GM12878 (cell line): Measurements from ENCODE around the gene LSM14B. TPM values are rescaled to one million over a fixed set of nuclear protein-coding genes. Genes with fewer than 3 reads are reported as not detected.
A peak's percentile ranks its signal among the peaks of the same experiment; 100 is the strongest.

ENCODE experiments used
- ATAC-seq: fragments of 200-7000 bp; cut with Tn5 transposase; 3 replicates; pipeline ENCODE4 v1.9.1; 2020; ENCODE audit warnings: mild to moderate bottlenecking, moderate library complexity
- BruUV-seq: library from RNA; stranded (reverse); fragments of 400-500 nt; replicated peaks from 2 replicates; lab custom pipeline; 2021; lab: Mats Ljungman, UMichigan
- CTCF ChIA-PET: fragments of 300-600 bp; sonication (Branson Sonifier 250); formaldehyde crosslinking; extraction: SDS; loops from one replicate; lab custom pipeline; 2021; ENCODE audit warnings: inconsistent platforms; lab: Yijun Ruan, JAX
- POLR2A ChIA-PET: fragments of 350-600 bp; formaldehyde crosslinking; extraction: SDS; loops from one replicate; lab custom pipeline; 2021; ENCODE audit warnings: inconsistent platforms; lab: Charles Lee
- RAD21 ChIA-PET: fragments of 300-600 bp; sonication (Branson Sonifier 250); formaldehyde crosslinking; loops from one replicate; lab custom pipeline; 2023; ENCODE audit warnings: antibody characterized with exemption; ENCODE audit not compliant: unreplicated experiment; lab: Charles Lee
- SMC1A ChIA-PET: fragments of 300-600 bp; sonication (Branson Sonifier 250); formaldehyde crosslinking; loops from one replicate; lab custom pipeline; 2023; ENCODE audit not compliant: unreplicated experiment, uncharacterized antibody; lab: Charles Lee
- DNase-seq: peaks from one replicate; pipeline ENCODE4 v3.0.0-alpha.2; 2011; ENCODE audit warnings: low read depth, low spot score
- FAIRE-seq: peaks from 3 replicates; lab custom pipeline; 2011; peaks lifted over from hg19 to GRCh38; lab: Jason Lieb, UNC
- H2AFZ ChIP-seq: 2 replicates; pipeline ENCODE4 v1.6.0; 2011; ENCODE audit warnings: low read depth, low read length, control low read depth; ENCODE audit not compliant: control insufficient read depth
- H3K27ac ChIP-seq: 2 replicates; pipeline ENCODE4 v1.5.1; 2011; ENCODE audit warnings: control low read depth; ENCODE audit not compliant: control insufficient read depth, insufficient read depth
- H3K27me3 ChIP-seq, 2 experiments: replicated peaks in 1 of 2; 2 replicates each; pipeline versions ENCODE4 v1.6.0 to v1.6.1; 2011; ENCODE audit warnings: low read length in 1 of 2; ENCODE audit not compliant: control insufficient read depth in 2 of 2, insufficient read depth in 2 of 2
- H3K36me3 ChIP-seq, 2 experiments: 2 replicates each; pipeline ENCODE4 v1.5.1; 2011; ENCODE audit warnings: low read length in 1 of 2; ENCODE audit not compliant: control insufficient read depth in 2 of 2, insufficient read depth in 2 of 2
- H3K4me1 ChIP-seq: 2 replicates; pipeline ENCODE4 v1.6.1; 2011; ENCODE audit warnings: mild to moderate bottlenecking, low read length, moderate library complexity, mixed read lengths; ENCODE audit not compliant: control insufficient read depth, insufficient read depth
- H3K4me2 ChIP-seq: 2 replicates; pipeline ENCODE4 v1.6.0; 2011; ENCODE audit warnings: control low read depth; ENCODE audit not compliant: control insufficient read depth, insufficient read depth
- H3K4me3 ChIP-seq: fragments of 200-600 bp; sonication (generic); 2 replicates; pipeline ENCODE4 v1.5.1; 2016
- H3K79me2 ChIP-seq: 2 replicates; pipeline ENCODE4 v1.6.0; 2011; ENCODE audit warnings: low read length; ENCODE audit not compliant: control insufficient read depth, insufficient read depth
- H3K9ac ChIP-seq: 2 replicates; pipeline ENCODE4 v1.8.0; 2011; ENCODE audit warnings: low read length, control low read depth, mixed read lengths; ENCODE audit not compliant: control insufficient read depth, insufficient read depth
- H3K9me3 ChIP-seq: replicated peaks from 3 replicates; pipeline ENCODE4 v1.5.1; 2011; ENCODE audit warnings: mild to moderate bottlenecking, low read length; ENCODE audit not compliant: control insufficient read depth, insufficient read depth
- H4K20me1 ChIP-seq: 2 replicates; pipeline ENCODE4 v1.6.0; 2011; ENCODE audit not compliant: control insufficient read depth, insufficient read depth
- CREB1 ChIP-seq: IDR thresholded peaks from 2 replicates; pipeline ENCODE4 v1.6.1; 2012; ENCODE audit warnings: low read depth, mild to moderate bottlenecking, inconsistent platforms
- KLF5 ChIP-seq: fragments of 450-650 bp; IDR thresholded peaks from 2 replicates; pipeline ENCODE4 v1.6.1; 2014; ENCODE audit warnings: mild to moderate bottlenecking; ENCODE audit not compliant: partially characterized antibody
- PAX5 ChIP-seq: IDR thresholded peaks from 2 replicates; pipeline ENCODE4 v1.6.1; 2011; ENCODE audit warnings: low read depth, low read length, borderline replicate concordance
- RBBP5 ChIP-seq: fragments of 200-600 bp; sonication (generic); conservative IDR thresholded peaks from 2 replicates; pipeline ENCODE4 v1.6.1; 2016
- WGBS: methylation state at CpG from one replicate; pipeline ENCODE4 v1.1.6; 2016; ENCODE audit warnings: low lambda C conversion rate; ENCODE audit not compliant: insufficient replicate concordance, insufficient coverage; ENCODE audit errors: missing lambda C conversion rate; 5-methylcytosine and 5-hydroxymethylcytosine counted together
- in situ Hi-C: fragments of 300-500 bp; cut with MboI; formaldehyde crosslinking; loops from 9 replicates; pipeline ENCODE4 v1.14.3; 2018; ENCODE audit warnings: mixed read lengths
- intact Hi-C: fragments of 100-400 bp; cut with micrococcal nuclease; formaldehyde crosslinking; loops from one replicate; pipeline ENCODE4 v1.14.2; 2022; ENCODE audit not compliant: unreplicated experiment
- polyA plus RNA-seq, 11 experiments: library from polyadenylated mRNA; depleted of rRNA in 4 of 11; unstranded in 6 of 11; stranded (reverse) in 5 of 11; fragments of >200 nt; fragmentation: Nextera tagmentation in 4 of 11; fragmentation: Illumina TruSeq in 1 of 11; extraction: Ambion mirVana in 4 of 11; extraction: Trizol in 1 of 11; gene quantifications; 1 replicate in 1 of 11; 2 replicates in 10 of 11; pipeline versions ENCODE4 v1.2.1 to v1.2.3, GENCODE V29; 2011 to 2016; ENCODE audit warnings: inconsistent platforms in 2 of 11, missing spikeins in 2 of 11, low read depth in 1 of 11
- total RNA-seq, 4 experiments: library from RNA; depleted of rRNA in 3 of 4; stranded (reverse); fragments of >200 nt in 3 of 4; fragmentation: Illumina TruSeq in 1 of 4; extraction: Trizol in 1 of 4; gene quantifications; 2 replicates each; pipeline versions ENCODE4 v1.2.1 to v1.2.3, GENCODE V29; 2013 to 2021
- TF ChIP-seq, protein P1 (sequence below): fragments of 450-650 bp; IDR thresholded peaks from 2 replicates; pipeline ENCODE4 v1.6.1; 2016; ENCODE audit warnings: mild to moderate bottlenecking
- TF ChIP-seq, protein P2 (sequence below): IDR thresholded peaks from 2 replicates; pipeline ENCODE4 v1.6.1; 2011; ENCODE audit warnings: mild to moderate bottlenecking, low read depth, low read length, moderate library complexity; ENCODE audit not compliant: insufficient replicate concordance

The LSM14B gene
- total and polyA plus RNA-seq, 10 of the 15 experiments (the other 5 are each of a cell fraction or from before 2014, with no cell fraction given): 0.56 to 34.3 (median 15.6) TPM

DNA sequence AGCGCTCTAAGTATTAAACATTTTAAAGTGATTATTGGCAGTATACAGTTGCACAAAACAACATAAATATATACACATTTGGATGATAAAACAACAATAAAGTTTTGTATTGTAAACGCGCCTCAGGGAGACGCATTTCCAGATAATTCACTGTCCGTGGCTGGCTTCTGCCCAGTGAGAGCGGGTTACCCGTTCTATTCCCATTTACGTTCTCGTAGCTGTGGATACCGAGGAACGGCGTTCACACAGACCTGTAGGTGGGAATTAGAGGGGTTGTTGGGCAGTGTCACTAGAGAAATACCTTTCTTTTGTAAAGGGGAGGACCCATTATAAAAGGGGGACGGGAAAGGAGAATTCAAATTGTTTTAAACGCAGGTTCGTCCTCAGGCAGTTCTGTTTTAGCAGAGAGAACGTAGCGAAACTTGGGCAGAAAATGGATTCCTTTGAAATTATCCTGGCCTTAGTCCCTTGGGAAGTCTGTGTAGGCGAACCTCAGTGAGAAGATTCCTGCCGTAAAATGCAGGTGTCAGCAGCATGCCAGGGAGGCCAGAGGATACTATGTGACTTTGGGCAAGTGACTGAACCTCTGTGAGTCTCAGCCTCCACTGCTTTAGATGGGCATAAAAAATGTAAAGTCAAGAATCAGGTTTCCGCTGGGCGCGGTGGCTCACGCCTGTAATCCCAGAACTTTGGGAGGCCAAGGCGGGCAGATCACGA is 61.3 kb downstream of the LSM14B start:
- BruUV-seq: no TSS peak

More for the DNA sequence above, 61.3 kb downstream of the LSM14B start:
- no peaks in the 10 kb centered on the region for H3K4me1 ChIP-seq
- H3K27me3 ChIP-seq: no peaks in the 10 kb centered on the region
- RAD21 ChIA-PET: no interaction called here
- CTCF ChIA-PET: no interaction called here
- H3K4me3 ChIP-seq: peak overlapping the region; percentile 100
- no peak for ATAC-seq
- 28% methylated on average over 25 of the region's 25 CpGs for WGBS
- POLR2A ChIA-PET: no interaction called here
- H3K36me3 ChIP-seq: no peaks in the 10 kb centered on the region; a peak in 3 of 4 replicates
- no peak for DNase-seq
- H4K20me1 ChIP-seq: no peaks in the 10 kb centered on the region
- H3K4me2 ChIP-seq: peak overlapping the region; percentile 60
- in situ Hi-C loops (no loop called here), intact Hi-C loops (loop anchor here (10.0 kb wide), 2 partner anchors 59 to 201 kb away; partner anchors contain the start of genes LSM14B and RPS21)
- peak overlapping the region; percentile 78 for H3K27ac ChIP-seq
- H3K79me2 ChIP-seq: peaks cover 40% of the 10 kb centered on the region
- H3K9me3 ChIP-seq: no peaks in the 10 kb centered on the region
- H3K9ac ChIP-seq: peak overlapping the region; percentile 85
- no peak for TF ChIP-seq KLF5
- TF ChIP-seq, protein P1, sequence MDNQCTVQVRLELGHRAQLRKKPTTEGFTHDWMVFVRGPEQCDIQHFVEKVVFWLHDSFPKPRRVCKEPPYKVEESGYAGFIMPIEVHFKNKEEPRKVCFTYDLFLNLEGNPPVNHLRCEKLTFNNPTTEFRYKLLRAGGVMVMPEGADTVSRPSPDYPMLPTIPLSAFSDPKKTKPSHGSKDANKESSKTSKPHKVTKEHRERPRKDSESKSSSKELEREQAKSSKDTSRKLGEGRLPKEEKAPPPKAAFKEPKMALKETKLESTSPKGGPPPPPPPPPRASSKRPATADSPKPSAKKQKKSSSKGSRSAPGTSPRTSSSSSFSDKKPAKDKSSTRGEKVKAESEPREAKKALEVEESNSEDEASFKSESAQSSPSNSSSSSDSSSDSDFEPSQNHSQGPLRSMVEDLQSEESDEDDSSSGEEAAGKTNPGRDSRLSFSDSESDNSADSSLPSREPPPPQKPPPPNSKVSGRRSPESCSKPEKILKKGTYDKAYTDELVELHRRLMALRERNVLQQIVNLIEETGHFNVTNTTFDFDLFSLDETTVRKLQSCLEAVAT: no peak
- TF ChIP-seq RBBP5: no peak
- TF ChIP-seq PAX5: no peak
- TF ChIP-seq CREB1: no peak
- TF ChIP-seq, protein P2, sequence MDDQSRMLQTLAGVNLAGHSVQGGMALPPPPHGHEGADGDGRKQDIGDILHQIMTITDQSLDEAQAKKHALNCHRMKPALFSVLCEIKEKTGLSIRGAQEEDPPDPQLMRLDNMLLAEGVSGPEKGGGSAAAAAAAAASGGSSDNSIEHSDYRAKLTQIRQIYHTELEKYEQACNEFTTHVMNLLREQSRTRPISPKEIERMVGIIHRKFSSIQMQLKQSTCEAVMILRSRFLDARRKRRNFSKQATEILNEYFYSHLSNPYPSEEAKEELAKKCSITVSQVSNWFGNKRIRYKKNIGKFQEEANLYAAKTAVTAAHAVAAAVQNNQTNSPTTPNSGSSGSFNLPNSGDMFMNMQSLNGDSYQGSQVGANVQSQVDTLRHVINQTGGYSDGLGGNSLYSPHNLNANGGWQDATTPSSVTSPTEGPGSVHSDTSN: no peak
- H2AFZ ChIP-seq: no peak overlapping the region; the same call in 1 of the 2 replicates
- FAIRE-seq: no peak
- SMC1A ChIA-PET: no interaction called here

Other genes with a start within 250 kb of the LSM14B start
Only the 7 nearest of the 8 such genes appear.
- gene TAF4, start 56.6 kb upstream of the LSM14B start, total RNA-seq (2014; rRNA removed): 2.6 and 3.4 TPM in 2 replicates
- 3.7 and 4.2 TPM in 2 replicates for gene TAF4, start 56.6 kb upstream of the LSM14B start, total RNA-seq (2014; rRNA removed; fragmentation: Illumina TruSeq; extraction: Trizol)
- gene TAF4, start 56.6 kb upstream of the LSM14B start, total RNA-seq (2021): 16.9 and 19.5 TPM in 2 replicates
- gene TAF4, start 56.6 kb upstream of the LSM14B start, polyA plus RNA-seq (2011; rRNA removed): 3.4 and 3.5 TPM in 2 replicates
- gene TAF4, start 56.6 kb upstream of the LSM14B start, polyA plus RNA-seq (2014; fragmentation: Illumina TruSeq; extraction: Trizol): 10.8 and 11.0 TPM in 2 replicates
- 1 to 10 TPM in 1 of 2 experiments, under 1 TPM in 1; 0.39 to 1.0 TPM for gene TAF4, start 56.6 kb upstream of the LSM14B start, polyA plus RNA-seq (2014; fragmentation: Nextera tagmentation; extraction: Ambion mirVana)
- 7.7 and 9.1 TPM in 2 replicates for gene TAF4, start 56.6 kb upstream of the LSM14B start, polyA plus RNA-seq (2014; rRNA removed)
- gene TAF4, start 56.6 kb upstream of the LSM14B start, polyA plus RNA-seq (2016; fragmentation: Nextera tagmentation; extraction: Ambion mirVana): 1 to 10 TPM; 1.6 to 1.7 TPM
- 323 and 324 TPM in 2 replicates for gene PSMA7, start 20.9 kb downstream of the LSM14B start, total RNA-seq (2014; rRNA removed)
- 210 and 216 TPM in 2 replicates for gene PSMA7, start 20.9 kb downstream of the LSM14B start, total RNA-seq (2014; rRNA removed; fragmentation: Illumina TruSeq; extraction: Trizol)
- 348 and 359 TPM in 2 replicates for gene PSMA7, start 20.9 kb downstream of the LSM14B start, total RNA-seq (2021)
- 273 and 397 TPM in 2 replicates for gene PSMA7, start 20.9 kb downstream of the LSM14B start, polyA plus RNA-seq (2011; rRNA removed)
- 131 and 219 TPM in 2 replicates for gene PSMA7, start 20.9 kb downstream of the LSM14B start, polyA plus RNA-seq (2014; fragmentation: Illumina TruSeq; extraction: Trizol)
- gene PSMA7, start 20.9 kb downstream of the LSM14B start, polyA plus RNA-seq (2014; fragmentation: Nextera tagmentation; extraction: Ambion mirVana): 100 to 1,000 TPM; 333 to 546 TPM
- 369 and 389 TPM in 2 replicates for gene PSMA7, start 20.9 kb downstream of the LSM14B start, polyA plus RNA-seq (2014; rRNA removed)
- 100 to 1,000 TPM; 824 to 857 TPM for gene PSMA7, start 20.9 kb downstream of the LSM14B start, polyA plus RNA-seq (2016; fragmentation: Nextera tagmentation; extraction: Ambion mirVana)
- gene SS18L1, start 21.3 kb downstream of the LSM14B start, total RNA-seq (2014; rRNA removed): 8.1 and 12.4 TPM in 2 replicates
- 6.1 and 6.6 TPM in 2 replicates for gene SS18L1, start 21.3 kb downstream of the LSM14B start, total RNA-seq (2014; rRNA removed; fragmentation: Illumina TruSeq; extraction: Trizol)
- gene SS18L1, start 21.3 kb downstream of the LSM14B start, total RNA-seq (2021): 10.4 and 11.1 TPM in 2 replicates
- gene SS18L1, start 21.3 kb downstream of the LSM14B start, polyA plus RNA-seq (2011; rRNA removed): 11.7 and 12.1 TPM in 2 replicates
- gene SS18L1, start 21.3 kb downstream of the LSM14B start, polyA plus RNA-seq (2014; fragmentation: Illumina TruSeq; extraction: Trizol): 7.0 and 8.2 TPM in 2 replicates
- gene SS18L1, start 21.3 kb downstream of the LSM14B start, polyA plus RNA-seq (2014; fragmentation: Nextera tagmentation; extraction: Ambion mirVana): 1 to 10 TPM; 1.8 to 2.2 TPM
- 20.0 and 21.8 TPM in 2 replicates for gene SS18L1, start 21.3 kb downstream of the LSM14B start, polyA plus RNA-seq (2014; rRNA removed)
- gene SS18L1, start 21.3 kb downstream of the LSM14B start, polyA plus RNA-seq (2016; fragmentation: Nextera tagmentation; extraction: Ambion mirVana): 1 to 10 TPM; 2.4 to 2.8 TPM
- 40.9 and 44.1 TPM in 2 replicates for gene MTG2, start 60.6 kb downstream of the LSM14B start, total RNA-seq (2014; rRNA removed)
- gene MTG2, start 60.6 kb downstream of the LSM14B start, total RNA-seq (2014; rRNA removed; fragmentation: Illumina TruSeq; extraction: Trizol): 19.3 and 28.5 TPM in 2 replicates
- gene MTG2, start 60.6 kb downstream of the LSM14B start, total RNA-seq (2021): 40.4 and 52.4 TPM in 2 replicates
- gene MTG2, start 60.6 kb downstream of the LSM14B start, polyA plus RNA-seq (2011; rRNA removed): 22.2 and 32.9 TPM in 2 replicates
- 10.4 and 31.4 TPM in 2 replicates for gene MTG2, start 60.6 kb downstream of the LSM14B start, polyA plus RNA-seq (2014; fragmentation: Illumina TruSeq; extraction: Trizol)
- gene MTG2, start 60.6 kb downstream of the LSM14B start, polyA plus RNA-seq (2014; fragmentation: Nextera tagmentation; extraction: Ambion mirVana): 1 to 10 TPM; 6.2 to 7.3 TPM
- 44.5 and 45.2 TPM in 2 replicates for gene MTG2, start 60.6 kb downstream of the LSM14B start, polyA plus RNA-seq (2014; rRNA removed)
- 10 to 100 TPM; 35.8 to 38.6 TPM for gene MTG2, start 60.6 kb downstream of the LSM14B start, polyA plus RNA-seq (2016; fragmentation: Nextera tagmentation; extraction: Ambion mirVana)
- not detected in 2 replicates for gene HRH3, start 97.8 kb downstream of the LSM14B start, total RNA-seq (2014; rRNA removed)
- gene HRH3, start 97.8 kb downstream of the LSM14B start, total RNA-seq (2014; rRNA removed; fragmentation: Illumina TruSeq; extraction: Trizol): not detected in 2 replicates
- not detected in 2 replicates for gene HRH3, start 97.8 kb downstream of the LSM14B start, total RNA-seq (2021)
- not detected in 2 replicates for gene HRH3, start 97.8 kb downstream of the LSM14B start, polyA plus RNA-seq (2011; rRNA removed)
- not detected in 2 replicates for gene HRH3, start 97.8 kb downstream of the LSM14B start, polyA plus RNA-seq (2014; fragmentation: Illumina TruSeq; extraction: Trizol)
- not detected for gene HRH3, start 97.8 kb downstream of the LSM14B start, polyA plus RNA-seq (2014; fragmentation: Nextera tagmentation; extraction: Ambion mirVana)
- gene HRH3, start 97.8 kb downstream of the LSM14B start, polyA plus RNA-seq (2014; rRNA removed): not detected in 2 replicates
- not detected for gene HRH3, start 97.8 kb downstream of the LSM14B start, polyA plus RNA-seq (2016; fragmentation: Nextera tagmentation; extraction: Ambion mirVana)
- gene OSBPL2, start 116.0 kb downstream of the LSM14B start, total RNA-seq (2014; rRNA removed): 16.3 and 17.4 TPM in 2 replicates
- gene OSBPL2, start 116.0 kb downstream of the LSM14B start, total RNA-seq (2014; rRNA removed; fragmentation: Illumina TruSeq; extraction: Trizol): 12.4 and 13.3 TPM in 2 replicates
- 22.3 and 24.1 TPM in 2 replicates for gene OSBPL2, start 116.0 kb downstream of the LSM14B start, total RNA-seq (2021)
- 10.9 and 15.8 TPM in 2 replicates for gene OSBPL2, start 116.0 kb downstream of the LSM14B start, polyA plus RNA-seq (2011; rRNA removed)
- gene OSBPL2, start 116.0 kb downstream of the LSM14B start, polyA plus RNA-seq (2014; fragmentation: Illumina TruSeq; extraction: Trizol): 15.0 and 16.4 TPM in 2 replicates
- gene OSBPL2, start 116.0 kb downstream of the LSM14B start, polyA plus RNA-seq (2014; fragmentation: Nextera tagmentation; extraction: Ambion mirVana): 1 to 10 TPM; 2.8 to 4.1 TPM
- gene OSBPL2, start 116.0 kb downstream of the LSM14B start, polyA plus RNA-seq (2014; rRNA removed): 12.7 and 14.4 TPM in 2 replicates
- gene OSBPL2, start 116.0 kb downstream of the LSM14B start, polyA plus RNA-seq (2016; fragmentation: Nextera tagmentation; extraction: Ambion mirVana): 10 to 100 TPM; 13.8 to 15.4 TPM
- gene ADRM1, start 180.5 kb downstream of the LSM14B start, total RNA-seq (2014; rRNA removed): 148 and 160 TPM in 2 replicates
- 43.3 and 53.3 TPM in 2 replicates for gene ADRM1, start 180.5 kb downstream of the LSM14B start, total RNA-seq (2014; rRNA removed; fragmentation: Illumina TruSeq; extraction: Trizol)
- gene ADRM1, start 180.5 kb downstream of the LSM14B start, total RNA-seq (2021): 117 and 125 TPM in 2 replicates
- 33.1 and 67.0 TPM in 2 replicates for gene ADRM1, start 180.5 kb downstream of the LSM14B start, polyA plus RNA-seq (2011; rRNA removed)
- gene ADRM1, start 180.5 kb downstream of the LSM14B start, polyA plus RNA-seq (2014; fragmentation: Illumina TruSeq; extraction: Trizol): 10.2 and 34.3 TPM in 2 replicates
- gene ADRM1, start 180.5 kb downstream of the LSM14B start, polyA plus RNA-seq (2014; fragmentation: Nextera tagmentation; extraction: Ambion mirVana): 10 to 100 TPM in 1 of 2 experiments, 1 to 10 TPM in 1; 3.4 to 13.6 TPM
- 150 and 181 TPM in 2 replicates for gene ADRM1, start 180.5 kb downstream of the LSM14B start, polyA plus RNA-seq (2014; rRNA removed)
- gene ADRM1, start 180.5 kb downstream of the LSM14B start, polyA plus RNA-seq (2016; fragmentation: Nextera tagmentation; extraction: Ambion mirVana): 100 to 1,000 TPM; 207 to 213 TPM